Tibial nerve (tissue), 4 donors: ENCODE data around the gene AOAH.

Source experiments
- EP300 ChIP-seq, 2 donors: sonication (generic); formaldehyde crosslinking; IDR thresholded peaks; one replicate each; pipeline ENCODE4 v1.6.1; 2017; ENCODE audit warnings: antibody characterized with exemption in 2 of 2, mild to moderate bottlenecking in 1 of 2
- POLR2A ChIP-seq, 2 donors: fragments of 450-650 bp; IDR thresholded peaks; one replicate each; pipeline ENCODE4 v1.6.1; 2017; ENCODE audit warnings: antibody characterized with exemption in 2 of 2, mild to moderate bottlenecking in 2 of 2, moderate library complexity in 2 of 2
- TF ChIP-seq, protein P1 (sequence below), 5 experiments: fragments of 200-600 bp in 3 of 5; fragments of 450-650 bp in 2 of 5; sonication (generic) in 3 of 5; IDR thresholded peaks; one replicate each; pipeline ENCODE4 v1.5.1; 2016 to 2019; ENCODE audit warnings: antibody characterized with exemption in 5 of 5, mild to moderate bottlenecking in 3 of 5, moderate library complexity in 2 of 5

DNA sequence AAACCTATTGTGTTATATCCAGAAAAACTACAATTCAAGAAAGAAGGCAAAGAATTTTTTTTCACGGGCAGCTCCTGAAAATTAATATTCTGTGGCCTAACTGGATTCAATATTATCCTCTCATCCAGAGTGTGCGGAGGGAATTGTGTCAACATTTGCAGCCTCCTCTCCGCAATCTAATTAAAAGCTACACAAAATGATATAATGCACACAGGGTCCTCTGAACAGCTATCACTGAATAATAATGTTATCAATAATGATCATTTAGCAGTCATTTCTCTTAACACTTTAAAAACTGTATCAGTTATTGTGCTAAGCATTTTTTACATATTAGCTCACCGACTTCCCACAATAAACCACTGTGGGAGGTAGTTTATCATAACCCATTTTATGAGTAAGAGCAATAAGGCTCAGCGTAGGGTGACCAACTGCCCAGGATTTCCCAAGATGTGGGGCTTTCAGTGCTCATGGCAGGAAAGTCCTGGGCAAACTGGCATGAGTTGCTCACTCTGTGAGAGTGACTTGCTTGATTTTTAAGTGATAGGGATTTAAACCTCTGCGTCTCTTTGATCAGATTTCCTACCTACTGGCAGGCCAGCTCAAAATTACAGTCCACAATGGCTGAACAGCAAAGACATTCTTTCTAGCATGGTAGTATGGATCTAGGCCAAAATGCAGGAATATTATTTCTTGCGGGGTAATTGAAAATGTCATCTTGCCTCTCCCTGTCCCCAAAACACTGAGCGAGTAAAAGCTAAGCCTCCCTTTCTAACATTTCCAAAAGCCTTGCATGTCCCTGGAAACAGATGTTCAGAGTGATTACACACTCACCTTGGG lies 65.7 kb downstream of the AOAH start:
- TF ChIP-seq EP300 (IDR thresholded peaks at IDR 0.05) (peak in 1 of 2 donors; percentile 35), POLR2A (IDR thresholded peaks at IDR 0.05) (no peak)
- TF ChIP-seq, protein P1, sequence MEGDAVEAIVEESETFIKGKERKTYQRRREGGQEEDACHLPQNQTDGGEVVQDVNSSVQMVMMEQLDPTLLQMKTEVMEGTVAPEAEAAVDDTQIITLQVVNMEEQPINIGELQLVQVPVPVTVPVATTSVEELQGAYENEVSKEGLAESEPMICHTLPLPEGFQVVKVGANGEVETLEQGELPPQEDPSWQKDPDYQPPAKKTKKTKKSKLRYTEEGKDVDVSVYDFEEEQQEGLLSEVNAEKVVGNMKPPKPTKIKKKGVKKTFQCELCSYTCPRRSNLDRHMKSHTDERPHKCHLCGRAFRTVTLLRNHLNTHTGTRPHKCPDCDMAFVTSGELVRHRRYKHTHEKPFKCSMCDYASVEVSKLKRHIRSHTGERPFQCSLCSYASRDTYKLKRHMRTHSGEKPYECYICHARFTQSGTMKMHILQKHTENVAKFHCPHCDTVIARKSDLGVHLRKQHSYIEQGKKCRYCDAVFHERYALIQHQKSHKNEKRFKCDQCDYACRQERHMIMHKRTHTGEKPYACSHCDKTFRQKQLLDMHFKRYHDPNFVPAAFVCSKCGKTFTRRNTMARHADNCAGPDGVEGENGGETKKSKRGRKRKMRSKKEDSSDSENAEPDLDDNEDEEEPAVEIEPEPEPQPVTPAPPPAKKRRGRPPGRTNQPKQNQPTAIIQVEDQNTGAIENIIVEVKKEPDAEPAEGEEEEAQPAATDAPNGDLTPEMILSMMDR (IDR thresholded peaks at IDR 0.05) = no peak
